GM18517 (cell line): ENCODE measurements around the gene ZNF862.
A peak's percentile ranks its signal among the peaks of the same experiment; 100 is the strongest.

Source experiments
- ATAC-seq: cut with Tn5 transposase; IDR thresholded peaks from one replicate; pipeline ENCODE4 v1.9.1; 2021; ENCODE audit warnings: mild to moderate bottlenecking, moderate library complexity; ENCODE audit not compliant: unreplicated experiment

Gene ZNF862

GRCh38 chr7:149838224-149838991 lies at the start of gene ZNF862:
Gene ZNF862, plus strand, starts transcription at chr7:149838375. Its CDS starts 237 bp downstream, at chr7:149838612.
- ATAC-seq: peak; percentile 97

- ATAC-seq: no peak
Measured at GRCh38 chr7:149789101-149789500, 49.1 kb upstream of the ZNF862 start.

GRCh38 chr7:149790146-149790548 lies 48.0 kb upstream of the ZNF862 start:
- no peak for ATAC-seq

- no peak for ATAC-seq
Measured at GRCh38 chr7:149790754-149791360, 47.3 kb upstream of the ZNF862 start.

DNA sequence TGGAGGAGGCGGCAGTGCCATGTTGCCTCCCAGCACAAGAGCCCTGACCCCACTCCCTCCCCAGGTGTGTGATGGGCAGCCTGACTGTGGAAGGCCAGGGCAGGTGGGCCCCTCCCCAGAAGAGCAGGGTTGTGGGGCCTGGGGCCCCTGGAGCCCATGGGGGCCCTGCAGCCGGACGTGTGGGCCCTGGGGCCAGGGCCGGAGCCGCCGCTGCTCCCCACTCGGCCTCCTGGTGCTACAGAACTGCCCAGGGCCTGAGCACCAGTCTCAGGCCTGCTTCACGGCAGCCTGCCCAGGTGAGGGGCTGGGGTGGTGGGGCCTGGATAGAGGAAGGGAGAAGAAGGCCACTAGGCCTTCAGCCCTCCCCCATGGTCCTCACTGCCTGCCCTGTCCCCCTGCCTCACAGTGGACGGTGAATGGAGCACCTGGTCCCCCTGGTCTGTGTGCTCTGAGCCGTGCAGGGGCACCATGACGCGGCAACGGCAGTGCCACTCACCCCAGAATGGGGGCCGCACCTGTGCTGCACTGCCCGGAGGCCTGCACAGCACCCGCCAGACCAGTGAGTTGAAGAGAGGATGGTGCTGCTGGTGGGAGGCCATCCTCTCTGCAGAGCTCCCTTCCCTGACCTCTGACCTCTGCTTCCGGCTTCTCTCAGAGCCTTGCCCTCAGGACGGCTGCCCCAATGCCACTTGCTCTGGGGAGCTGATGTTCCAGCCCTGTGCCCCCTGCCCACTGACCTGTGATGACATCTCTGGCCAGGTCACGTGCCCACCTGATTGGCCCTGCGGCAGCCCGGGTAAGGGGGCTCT lies 46.6 kb upstream of the ZNF862 start:
- no peak for ATAC-seq

DNA sequence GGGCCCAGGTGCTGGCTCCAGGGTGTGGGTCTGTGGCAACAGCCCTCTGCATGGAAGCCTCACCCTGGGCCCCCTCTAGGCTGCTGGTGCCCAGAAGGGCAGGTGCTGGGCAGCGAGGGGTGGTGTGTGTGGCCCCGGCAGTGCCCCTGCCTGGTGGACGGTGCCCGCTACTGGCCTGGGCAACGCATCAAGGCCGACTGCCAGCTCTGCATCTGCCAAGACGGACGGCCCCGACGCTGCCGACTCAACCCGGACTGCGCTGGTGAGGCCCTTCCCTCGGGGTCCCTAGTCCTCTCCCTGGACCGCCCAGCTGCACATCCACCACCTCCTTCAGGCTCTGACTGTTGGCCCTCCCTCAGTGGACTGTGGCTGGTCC lies 46.0 kb upstream of the ZNF862 start:
- ATAC-seq: no peak

DNA sequence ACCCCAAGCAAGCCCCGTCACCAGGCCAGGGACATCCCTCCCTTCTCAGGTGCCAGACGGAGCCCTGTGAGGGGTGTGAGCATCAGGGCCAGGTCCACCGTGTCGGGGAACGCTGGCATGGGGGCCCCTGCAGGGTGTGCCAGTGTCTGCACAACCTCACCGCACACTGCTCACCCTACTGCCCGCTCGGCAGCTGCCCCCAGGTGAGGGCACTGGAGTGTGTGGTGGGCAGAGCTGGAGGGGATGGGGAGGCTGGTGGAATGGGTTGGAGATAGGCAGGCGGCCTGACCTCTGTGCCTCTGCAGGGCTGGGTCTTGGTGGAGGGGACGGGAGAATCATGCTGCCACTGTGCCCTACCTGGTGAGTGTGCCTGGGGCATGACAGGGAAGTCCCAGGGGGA lies 44.9 kb upstream of the ZNF862 start:
- no peak for ATAC-seq

DNA sequence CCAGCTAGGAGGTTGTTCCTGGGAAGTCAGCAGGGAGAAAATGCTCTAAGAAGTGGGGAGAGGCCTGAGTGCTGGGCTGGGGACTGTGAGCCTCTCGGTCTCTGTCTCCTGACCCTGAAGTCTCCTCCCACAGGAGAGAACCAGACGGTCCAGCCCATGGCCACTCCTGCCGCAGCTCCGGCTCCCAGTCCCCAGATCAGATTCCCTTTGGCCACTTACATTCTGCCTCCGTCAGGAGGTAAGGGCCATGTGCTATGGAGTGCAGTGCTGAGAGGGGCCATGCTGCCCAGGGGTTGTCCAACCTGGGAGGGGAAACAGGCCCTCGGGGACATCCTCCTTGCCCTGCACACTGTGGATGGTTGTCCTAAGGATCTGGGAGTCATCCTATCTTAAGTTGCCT lies 43.5 kb upstream of the ZNF862 start:
- ATAC-seq: no peak

GRCh38 chr7:149795126-149795525 lies 43.0 kb upstream of the ZNF862 start:
- ATAC-seq: no peak

GRCh38 chr7:149796287-149796860 lies 41.8 kb upstream of the ZNF862 start:
- ATAC-seq: no peak

DNA sequence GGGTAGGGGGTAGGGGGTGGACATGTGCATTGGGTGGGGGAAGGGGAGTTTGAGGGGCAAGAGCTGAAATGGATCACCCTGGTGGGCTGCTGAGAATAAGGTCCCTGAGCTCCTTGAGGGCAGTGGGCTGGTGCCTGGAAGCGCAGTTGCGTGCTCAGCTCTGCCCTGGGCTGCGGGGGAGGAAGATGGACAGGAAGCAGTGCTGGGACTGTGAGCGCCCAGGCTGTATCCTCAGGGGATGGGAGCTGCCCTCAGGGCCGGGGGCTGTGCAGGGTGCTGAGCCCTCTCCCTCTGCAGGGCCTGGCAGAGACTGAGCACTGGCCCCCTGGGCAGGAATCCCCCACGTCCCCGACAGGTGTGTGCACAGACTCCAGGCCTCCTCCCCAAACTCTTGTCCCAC lies 40.4 kb upstream of the ZNF862 start:
- ATAC-seq: no peak

GRCh38 chr7:149799397-149800168 lies 38.6 kb upstream of the ZNF862 start:
- no peak for ATAC-seq

DNA sequence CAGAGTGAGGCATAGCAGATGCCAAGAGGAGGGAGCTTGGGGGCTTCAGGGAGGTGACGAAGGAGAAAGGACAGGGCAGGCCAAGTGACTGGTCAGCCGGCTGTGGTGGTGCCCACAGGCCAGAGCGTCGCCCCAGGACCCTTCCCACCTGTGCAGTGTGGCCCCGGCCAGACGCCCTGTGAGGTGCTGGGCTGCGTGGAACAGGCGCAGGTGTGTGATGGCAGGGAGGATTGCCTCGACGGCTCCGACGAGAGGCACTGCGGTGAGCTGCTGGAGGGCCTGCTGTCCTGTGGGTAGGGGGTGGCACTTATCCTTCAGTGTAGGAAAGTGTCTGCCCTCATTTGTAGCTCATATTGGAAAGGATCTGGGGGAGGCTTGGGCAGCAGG lies 38.0 kb upstream of the ZNF862 start:
- ATAC-seq: no peak

GRCh38 chr7:149801002-149801566 lies 37.1 kb upstream of the ZNF862 start:
- ATAC-seq: no peak

- ATAC-seq: no peak
Measured at GRCh38 chr7:149801816-149802215, 36.4 kb upstream of the ZNF862 start.

DNA sequence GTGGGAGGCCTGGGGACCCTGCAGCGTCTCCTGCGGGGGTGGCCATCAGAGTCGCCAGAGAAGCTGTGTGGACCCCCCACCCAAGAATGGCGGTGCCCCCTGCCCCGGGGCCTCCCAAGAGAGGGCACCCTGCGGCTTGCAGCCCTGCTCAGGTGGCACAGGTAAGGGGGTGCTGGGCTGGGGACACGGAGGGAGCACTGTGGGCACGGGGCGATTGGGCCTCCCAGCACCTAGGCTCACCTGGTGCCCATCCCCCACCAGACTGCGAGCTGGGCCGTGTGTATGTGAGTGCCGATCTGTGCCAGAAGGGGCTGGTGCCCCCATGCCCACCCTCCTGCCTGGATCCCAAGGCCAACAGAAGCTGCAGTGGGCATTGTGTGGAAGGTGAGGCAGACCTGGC lies 35.2 kb upstream of the ZNF862 start:
- ATAC-seq: no peak

DNA sequence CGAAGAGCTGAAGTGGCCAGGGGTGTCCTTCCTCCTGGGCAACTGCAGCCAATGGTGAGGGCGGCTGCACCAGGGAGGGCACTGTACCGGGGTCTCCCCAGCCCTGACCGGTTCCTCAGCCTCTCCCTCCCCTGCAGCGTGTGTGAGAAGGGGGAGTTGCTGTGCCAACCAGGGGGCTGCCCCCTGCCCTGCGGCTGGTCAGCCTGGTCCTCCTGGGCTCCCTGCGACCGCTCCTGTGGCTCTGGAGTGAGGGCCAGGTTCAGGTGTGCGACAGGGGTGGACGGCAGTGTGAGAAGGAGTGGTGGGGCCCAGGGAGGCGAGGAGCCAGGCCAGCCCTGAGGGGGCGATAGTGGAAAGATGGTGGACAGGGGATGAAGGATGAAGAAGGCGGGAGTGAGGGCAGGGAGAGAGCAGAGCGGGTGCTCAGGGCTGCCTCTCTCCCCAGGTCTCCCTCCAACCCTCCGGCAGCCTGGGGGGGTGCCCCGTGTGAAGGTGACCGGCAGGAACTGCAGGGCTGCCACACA lies 34.6 kb upstream of the ZNF862 start:
- ATAC-seq: no peak

DNA sequence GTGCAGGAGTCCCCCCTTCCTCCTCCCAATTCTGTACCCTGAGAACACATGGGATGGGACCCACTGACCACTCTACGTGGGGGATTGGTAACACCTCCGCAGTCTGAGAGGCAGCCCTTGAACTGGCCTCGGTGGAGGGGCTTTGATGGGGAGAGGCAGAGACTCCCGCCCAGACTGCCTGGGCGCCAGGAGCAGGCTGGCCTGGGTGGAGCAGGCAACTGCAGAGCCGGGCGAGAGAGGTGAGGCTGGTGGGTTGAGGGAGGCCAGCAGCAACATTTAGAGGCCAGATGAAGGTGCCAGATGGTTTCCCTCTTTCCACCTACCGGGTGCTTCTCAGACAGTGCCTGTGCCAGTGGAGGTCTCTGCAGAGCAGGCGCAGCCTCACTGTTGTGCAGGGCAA lies 34.1 kb upstream of the ZNF862 start:
- no peak for ATAC-seq

GRCh38 chr7:149806726-149807125 lies 31.4 kb upstream of the ZNF862 start:
- no peak for ATAC-seq

GRCh38 chr7:149808311-149808710 lies 29.9 kb upstream of the ZNF862 start:
- ATAC-seq: no peak
